Measurements from ENCODE around the gene STK10. TPM values are rescaled to one million over a fixed set of nuclear protein-coding genes. Genes with fewer than 3 reads are reported as not detected.

The STK10 gene
- total and polyA plus RNA-seq, 2 of the 8 experiments (the other 6 are each of a cell fraction or from before 2014, with no cell fraction given): 10.5 to 21.4 TPM

DNA sequence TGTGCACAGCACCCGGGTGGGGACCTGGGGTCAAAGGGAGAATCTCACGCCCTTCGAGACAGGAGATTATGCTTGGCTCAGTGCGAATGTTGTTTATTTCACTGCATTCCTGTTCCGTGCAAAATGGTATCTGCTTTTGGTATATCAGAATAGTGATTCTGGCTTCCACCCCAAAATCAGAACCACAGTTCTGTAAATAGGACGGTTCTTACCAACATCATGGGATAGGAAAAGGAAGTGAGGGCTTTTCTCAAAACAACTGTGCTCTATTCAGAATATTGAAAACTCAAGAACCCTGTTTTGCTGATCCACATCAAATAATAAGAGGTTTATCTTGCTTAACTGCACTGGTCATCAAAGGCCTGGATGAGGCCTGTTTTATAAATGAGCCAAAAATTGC is 129.9 kb downstream of the STK10 start (continued):
- TF ChIP-seq, protein P1, sequence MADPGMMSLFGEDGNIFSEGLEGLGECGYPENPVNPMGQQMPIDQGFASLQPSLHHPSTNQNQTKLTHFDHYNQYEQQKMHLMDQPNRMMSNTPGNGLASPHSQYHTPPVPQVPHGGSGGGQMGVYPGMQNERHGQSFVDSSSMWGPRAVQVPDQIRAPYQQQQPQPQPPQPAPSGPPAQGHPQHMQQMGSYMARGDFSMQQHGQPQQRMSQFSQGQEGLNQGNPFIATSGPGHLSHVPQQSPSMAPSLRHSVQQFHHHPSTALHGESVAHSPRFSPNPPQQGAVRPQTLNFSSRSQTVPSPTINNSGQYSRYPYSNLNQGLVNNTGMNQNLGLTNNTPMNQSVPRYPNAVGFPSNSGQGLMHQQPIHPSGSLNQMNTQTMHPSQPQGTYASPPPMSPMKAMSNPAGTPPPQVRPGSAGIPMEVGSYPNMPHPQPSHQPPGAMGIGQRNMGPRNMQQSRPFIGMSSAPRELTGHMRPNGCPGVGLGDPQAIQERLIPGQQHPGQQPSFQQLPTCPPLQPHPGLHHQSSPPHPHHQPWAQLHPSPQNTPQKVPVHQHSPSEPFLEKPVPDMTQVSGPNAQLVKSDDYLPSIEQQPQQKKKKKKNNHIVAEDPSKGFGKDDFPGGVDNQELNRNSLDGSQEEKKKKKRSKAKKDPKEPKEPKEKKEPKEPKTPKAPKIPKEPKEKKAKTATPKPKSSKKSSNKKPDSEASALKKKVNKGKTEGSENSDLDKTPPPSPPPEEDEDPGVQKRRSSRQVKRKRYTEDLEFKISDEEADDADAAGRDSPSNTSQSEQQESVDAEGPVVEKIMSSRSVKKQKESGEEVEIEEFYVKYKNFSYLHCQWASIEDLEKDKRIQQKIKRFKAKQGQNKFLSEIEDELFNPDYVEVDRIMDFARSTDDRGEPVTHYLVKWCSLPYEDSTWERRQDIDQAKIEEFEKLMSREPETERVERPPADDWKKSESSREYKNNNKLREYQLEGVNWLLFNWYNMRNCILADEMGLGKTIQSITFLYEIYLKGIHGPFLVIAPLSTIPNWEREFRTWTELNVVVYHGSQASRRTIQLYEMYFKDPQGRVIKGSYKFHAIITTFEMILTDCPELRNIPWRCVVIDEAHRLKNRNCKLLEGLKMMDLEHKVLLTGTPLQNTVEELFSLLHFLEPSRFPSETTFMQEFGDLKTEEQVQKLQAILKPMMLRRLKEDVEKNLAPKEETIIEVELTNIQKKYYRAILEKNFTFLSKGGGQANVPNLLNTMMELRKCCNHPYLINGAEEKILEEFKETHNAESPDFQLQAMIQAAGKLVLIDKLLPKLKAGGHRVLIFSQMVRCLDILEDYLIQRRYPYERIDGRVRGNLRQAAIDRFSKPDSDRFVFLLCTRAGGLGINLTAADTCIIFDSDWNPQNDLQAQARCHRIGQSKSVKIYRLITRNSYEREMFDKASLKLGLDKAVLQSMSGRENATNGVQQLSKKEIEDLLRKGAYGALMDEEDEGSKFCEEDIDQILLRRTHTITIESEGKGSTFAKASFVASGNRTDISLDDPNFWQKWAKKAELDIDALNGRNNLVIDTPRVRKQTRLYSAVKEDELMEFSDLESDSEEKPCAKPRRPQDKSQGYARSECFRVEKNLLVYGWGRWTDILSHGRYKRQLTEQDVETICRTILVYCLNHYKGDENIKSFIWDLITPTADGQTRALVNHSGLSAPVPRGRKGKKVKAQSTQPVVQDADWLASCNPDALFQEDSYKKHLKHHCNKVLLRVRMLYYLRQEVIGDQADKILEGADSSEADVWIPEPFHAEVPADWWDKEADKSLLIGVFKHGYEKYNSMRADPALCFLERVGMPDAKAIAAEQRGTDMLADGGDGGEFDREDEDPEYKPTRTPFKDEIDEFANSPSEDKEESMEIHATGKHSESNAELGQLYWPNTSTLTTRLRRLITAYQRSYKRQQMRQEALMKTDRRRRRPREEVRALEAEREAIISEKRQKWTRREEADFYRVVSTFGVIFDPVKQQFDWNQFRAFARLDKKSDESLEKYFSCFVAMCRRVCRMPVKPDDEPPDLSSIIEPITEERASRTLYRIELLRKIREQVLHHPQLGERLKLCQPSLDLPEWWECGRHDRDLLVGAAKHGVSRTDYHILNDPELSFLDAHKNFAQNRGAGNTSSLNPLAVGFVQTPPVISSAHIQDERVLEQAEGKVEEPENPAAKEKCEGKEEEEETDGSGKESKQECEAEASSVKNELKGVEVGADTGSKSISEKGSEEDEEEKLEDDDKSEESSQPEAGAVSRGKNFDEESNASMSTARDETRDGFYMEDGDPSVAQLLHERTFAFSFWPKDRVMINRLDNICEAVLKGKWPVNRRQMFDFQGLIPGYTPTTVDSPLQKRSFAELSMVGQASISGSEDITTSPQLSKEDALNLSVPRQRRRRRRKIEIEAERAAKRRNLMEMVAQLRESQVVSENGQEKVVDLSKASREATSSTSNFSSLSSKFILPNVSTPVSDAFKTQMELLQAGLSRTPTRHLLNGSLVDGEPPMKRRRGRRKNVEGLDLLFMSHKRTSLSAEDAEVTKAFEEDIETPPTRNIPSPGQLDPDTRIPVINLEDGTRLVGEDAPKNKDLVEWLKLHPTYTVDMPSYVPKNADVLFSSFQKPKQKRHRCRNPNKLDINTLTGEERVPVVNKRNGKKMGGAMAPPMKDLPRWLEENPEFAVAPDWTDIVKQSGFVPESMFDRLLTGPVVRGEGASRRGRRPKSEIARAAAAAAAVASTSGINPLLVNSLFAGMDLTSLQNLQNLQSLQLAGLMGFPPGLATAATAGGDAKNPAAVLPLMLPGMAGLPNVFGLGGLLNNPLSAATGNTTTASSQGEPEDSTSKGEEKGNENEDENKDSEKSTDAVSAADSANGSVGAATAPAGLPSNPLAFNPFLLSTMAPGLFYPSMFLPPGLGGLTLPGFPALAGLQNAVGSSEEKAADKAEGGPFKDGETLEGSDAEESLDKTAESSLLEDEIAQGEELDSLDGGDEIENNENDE (IDR thresholded peaks at IDR 0.05; ENCODE audit: insufficient replicate concordance, low read length): no peak
- TF ChIP-seq SIX5 (IDR thresholded peaks at IDR 0.05; ENCODE audit: low read depth, low read length): no peak
- TF ChIP-seq SP1 (IDR thresholded peaks at IDR 0.05; ENCODE audit: low read depth, low read length): no peak

Measured in H1 (cell line).